Measurements from ENCODE around the gene PFDN1.
A peak's percentile ranks its signal among the peaks of the same experiment; 100 is the strongest.

The PFDN1 gene

GRCh38 chr5:140338908-140339307 is 36.0 kb upstream of the PFDN1 start:
- no peak for DNase-seq (ENCODE audit: low spot score in 2 of 2)

DNA sequence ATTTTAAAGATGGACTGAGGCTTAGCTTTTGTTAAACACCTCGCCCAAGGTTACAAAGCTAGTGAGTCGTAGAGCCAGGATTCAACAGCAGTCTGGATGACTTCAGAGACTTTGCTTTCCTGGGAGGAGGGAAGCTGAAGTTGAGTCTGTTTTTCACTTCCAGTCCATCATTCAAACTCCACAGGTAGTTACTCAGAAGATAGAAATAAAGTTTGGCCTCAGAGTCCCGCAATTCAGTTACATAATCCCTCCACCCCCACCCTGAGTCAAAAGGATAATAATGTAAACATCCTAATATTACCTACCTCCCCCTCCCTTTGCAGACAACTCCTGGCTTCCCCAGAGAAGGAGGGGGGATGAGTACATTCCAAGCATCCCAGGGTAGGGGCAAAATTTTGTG is 35.4 kb upstream of the PFDN1 start:
- H3K27ac Mint-ChIP-seq: no peak overlapping the region
- peaks cover 74% of the 10 kb centered on the region for H3K36me3 Mint-ChIP-seq
- ATAC-seq (no peak), DNase-seq (ENCODE audit: low spot score in 2 of 2) (no peak)
- H3K9me3 Mint-ChIP-seq: no peaks in the 10 kb centered on the region
- no peak overlapping the region for H3K4me3 Mint-ChIP-seq
- H3K4me1 Mint-ChIP-seq: peaks cover 23% of the 10 kb centered on the region

More at GRCh38 chr5:140338908-140339307, 36.0 kb upstream of the PFDN1 start:
- no peaks in the 10 kb centered on the region for H3K9me3 Mint-ChIP-seq
- H3K4me3 Mint-ChIP-seq: no peak overlapping the region
- H3K36me3 Mint-ChIP-seq: peaks cover 75% of the 10 kb centered on the region
- no peak overlapping the region for H3K27ac Mint-ChIP-seq
- no peak for ATAC-seq
- H3K4me1 Mint-ChIP-seq: peaks cover 25% of the 10 kb centered on the region

DNA sequence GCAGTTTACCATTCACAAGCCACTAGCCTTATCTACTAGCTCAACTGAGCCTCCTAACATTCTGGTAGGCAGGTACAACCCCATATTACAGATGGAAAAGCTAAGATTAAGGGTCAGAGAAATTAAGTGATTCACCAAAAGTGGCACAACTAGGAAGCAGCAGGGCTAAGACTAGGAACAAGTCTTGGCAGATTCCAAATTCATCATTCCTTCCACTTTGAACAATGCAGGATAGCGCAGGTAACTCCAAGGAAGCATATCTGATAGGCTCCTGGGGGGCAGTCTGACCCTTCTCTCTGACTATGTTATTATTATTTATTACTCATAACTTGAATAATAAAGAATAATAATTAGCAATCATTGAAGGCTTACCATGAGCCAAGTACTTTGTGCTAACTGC is 35.0 kb upstream of the PFDN1 start:
- Mint-ChIP-seq H3K4me3 (no peak overlapping the region), H3K9me3 (no peaks in the 10 kb centered on the region), H3K36me3 (peaks cover 74% of the 10 kb centered on the region), H3K27ac (no peak overlapping the region), H3K4me1 (peaks cover 19% of the 10 kb centered on the region)
- DNase-seq (ENCODE audit: low spot score in 2 of 2) (no peak), ATAC-seq (no peak)

DNA sequence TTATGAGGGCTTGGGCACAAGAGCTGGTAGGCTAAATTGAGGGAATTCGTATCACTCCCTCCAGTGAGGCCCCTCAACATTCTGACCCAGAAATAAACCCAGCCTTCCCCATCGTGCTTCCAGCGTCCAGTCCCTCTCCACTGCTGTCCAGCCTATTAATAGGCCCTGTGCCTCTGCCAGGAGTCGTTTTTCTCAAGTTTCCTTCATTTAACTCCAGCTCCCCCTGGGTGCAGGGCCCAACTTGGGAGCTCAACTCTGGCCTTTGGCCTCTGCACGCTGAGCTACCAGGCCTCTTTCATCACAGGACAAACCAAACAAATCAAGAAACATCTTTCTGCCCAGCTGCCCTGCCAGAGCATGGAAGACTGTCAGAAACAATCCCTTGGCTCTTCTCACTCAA is 33.5 kb upstream of the PFDN1 start:
- Mint-ChIP-seq H3K27ac (no peak overlapping the region), H3K36me3 (peaks cover 63% of the 10 kb centered on the region), H3K4me1 (peaks cover 5% of the 10 kb centered on the region), H3K9me3 (no peaks in the 10 kb centered on the region), H3K4me3 (no peak overlapping the region)
- DNase-seq (ENCODE audit: low spot score in 2 of 2) (no peak), ATAC-seq (no peak)

DNA sequence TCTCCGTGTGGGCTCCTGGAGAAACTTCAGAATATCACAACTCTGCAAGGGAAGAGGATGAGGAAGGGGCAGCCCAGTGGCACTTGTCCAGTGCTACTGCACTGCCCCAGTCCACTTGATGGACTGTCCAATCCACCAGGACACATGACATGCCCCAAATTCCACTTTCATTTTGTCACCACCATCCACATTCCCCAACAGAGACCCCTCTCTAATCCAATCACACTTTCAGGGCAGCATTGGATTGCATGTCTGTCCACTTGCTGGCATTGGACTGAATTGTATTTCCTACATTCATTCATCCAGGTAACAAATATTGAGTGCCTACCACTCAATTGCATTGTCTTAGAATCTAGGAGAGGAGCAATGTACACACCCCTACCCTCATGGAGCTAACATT is 28.7 kb upstream of the PFDN1 start:
- H3K4me1 Mint-ChIP-seq: peaks cover 5% of the 10 kb centered on the region
- ATAC-seq (no peak), DNase-seq (ENCODE audit: low spot score in 2 of 2) (no peak)
- H3K4me3 Mint-ChIP-seq: no peak overlapping the region
- no peak overlapping the region for H3K27ac Mint-ChIP-seq
- H3K36me3 Mint-ChIP-seq: peaks cover 28% of the 10 kb centered on the region
- no peaks in the 10 kb centered on the region for H3K9me3 Mint-ChIP-seq

- peaks cover 13% of the 10 kb centered on the region for H3K36me3 Mint-ChIP-seq
- ATAC-seq (no peak), DNase-seq (ENCODE audit: low spot score in 2 of 2) (no peak)
- no peak overlapping the region for H3K27ac Mint-ChIP-seq
- H3K9me3 Mint-ChIP-seq: no peaks in the 10 kb centered on the region
- no peaks in the 10 kb centered on the region for H3K4me1 Mint-ChIP-seq
- H3K4me3 Mint-ChIP-seq: no peak overlapping the region
Observed at GRCh38 chr5:140329739-140330481, 27.0 kb upstream of the PFDN1 start.

DNA sequence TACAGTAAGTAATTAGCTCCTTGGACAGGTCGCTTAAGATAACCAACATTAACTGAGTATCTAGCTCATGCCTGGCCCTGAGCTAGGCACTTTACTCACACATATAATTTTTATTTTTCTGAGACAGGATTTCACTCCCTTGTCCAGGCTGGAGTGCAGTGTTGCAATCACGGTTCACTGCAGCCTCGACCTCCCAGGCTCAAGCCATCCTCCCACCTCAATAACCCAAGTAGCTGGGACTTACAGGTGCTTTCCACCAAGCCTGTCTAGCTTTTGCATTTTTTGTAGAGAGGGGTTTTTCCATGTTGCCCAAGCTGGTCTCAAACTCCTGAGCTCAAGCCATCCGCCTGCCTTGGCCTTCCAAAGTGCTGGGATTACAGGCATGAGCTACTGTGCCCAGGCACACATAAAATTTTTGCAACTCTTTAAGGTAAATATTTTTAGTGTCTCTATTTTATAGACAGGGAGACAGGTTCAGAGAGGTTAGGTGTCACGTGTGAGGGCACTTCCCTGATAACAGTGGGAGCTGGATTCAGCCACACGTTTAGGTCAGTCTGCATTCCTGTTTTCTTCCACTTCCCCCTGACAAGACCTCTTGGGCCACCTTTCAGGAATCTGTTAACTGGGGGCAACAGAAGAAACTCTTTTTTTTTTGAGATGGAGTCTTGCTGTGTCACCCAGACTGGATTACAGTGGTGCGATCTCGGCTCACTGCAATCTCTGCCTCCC is 25.3 kb upstream of the PFDN1 start:
- Mint-ChIP-seq H3K4me1 (no peaks in the 10 kb centered on the region), H3K27ac (no peak overlapping the region), H3K36me3 (no peaks in the 10 kb centered on the region), H3K9me3 (no peaks in the 10 kb centered on the region), H3K4me3 (no peak overlapping the region)
- DNase-seq (ENCODE audit: low spot score in 2 of 2) (no peak), ATAC-seq (no peak)

DNA sequence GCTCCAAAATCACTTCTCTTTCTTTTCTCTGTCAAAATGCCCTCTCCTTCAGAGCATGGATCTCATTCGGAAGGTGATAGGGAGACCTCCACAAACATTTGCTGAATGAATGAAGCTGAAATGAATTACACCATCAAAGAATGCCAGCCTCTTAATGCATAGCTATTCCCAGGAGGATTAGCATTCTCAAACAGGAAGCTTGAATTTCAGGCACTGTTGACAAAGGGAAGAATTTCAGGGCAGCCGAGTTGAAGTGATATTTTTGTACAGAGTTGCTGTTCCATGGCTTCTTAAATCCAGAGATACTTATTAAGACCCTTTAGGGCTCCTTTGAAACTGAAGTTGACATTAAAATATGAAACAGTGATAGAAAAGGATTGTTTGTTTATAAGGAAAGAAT is 24.7 kb upstream of the PFDN1 start:
- Mint-ChIP-seq H3K9me3 (no peaks in the 10 kb centered on the region), H3K27ac (no peak overlapping the region), H3K36me3 (no peaks in the 10 kb centered on the region), H3K4me3 (no peak overlapping the region), H3K4me1 (no peaks in the 10 kb centered on the region)
- no peak for DNase-seq (ENCODE audit: low spot score in 2 of 2)
- no peak for ATAC-seq

GRCh38 chr5:140325486-140325885 is 22.6 kb upstream of the PFDN1 start:
- no peak for DNase-seq (ENCODE audit: low spot score in 2 of 2)
- Mint-ChIP-seq H3K27ac (no peak overlapping the region), H3K4me1 (no peaks in the 10 kb centered on the region), H3K4me3 (no peak overlapping the region), H3K36me3 (no peaks in the 10 kb centered on the region), H3K9me3 (no peaks in the 10 kb centered on the region)
- no peak for ATAC-seq

GRCh38 chr5:140324617-140325241 is 21.8 kb upstream of the PFDN1 start:
- Mint-ChIP-seq H3K27ac (peak overlapping the region; percentile 63), H3K9me3 (no peaks in the 10 kb centered on the region), H3K36me3 (no peaks in the 10 kb centered on the region), H3K4me3 (no peak overlapping the region), H3K4me1 (no peaks in the 10 kb centered on the region)
- DNase-seq (ENCODE audit: low spot score in 2 of 2) (no peak), ATAC-seq (peak; percentile 24)

- Mint-ChIP-seq H3K9me3 (no peaks in the 10 kb centered on the region), H3K36me3 (no peaks in the 10 kb centered on the region), H3K27ac (peak overlapping the region; percentile 11), H3K4me1 (no peaks in the 10 kb centered on the region), H3K4me3 (no peak overlapping the region)
- no peak for DNase-seq (ENCODE audit: low spot score in 2 of 2)
- ATAC-seq: no peak
Observed at GRCh38 chr5:140324041-140324600, 21.2 kb upstream of the PFDN1 start.

GRCh38 chr5:140322751-140323731 is 20.1 kb upstream of the PFDN1 start:
- ATAC-seq (no peak), DNase-seq (ENCODE audit: low spot score in 2 of 2) (no peak)
- H3K9me3 Mint-ChIP-seq: no peaks in the 10 kb centered on the region
- H3K4me3 Mint-ChIP-seq: no peak overlapping the region
- no peaks in the 10 kb centered on the region for H3K36me3 Mint-ChIP-seq
- no peaks in the 10 kb centered on the region for H3K4me1 Mint-ChIP-seq
- H3K27ac Mint-ChIP-seq: no peak overlapping the region

GRCh38 chr5:140321796-140322195 is 18.9 kb upstream of the PFDN1 start:
- Mint-ChIP-seq H3K4me3 (no peak overlapping the region), H3K9me3 (no peaks in the 10 kb centered on the region), H3K4me1 (no peaks in the 10 kb centered on the region), H3K27ac (no peak overlapping the region), H3K36me3 (no peaks in the 10 kb centered on the region)
- no peak for DNase-seq (ENCODE audit: low spot score in 2 of 2)
- no peak for ATAC-seq

DNA sequence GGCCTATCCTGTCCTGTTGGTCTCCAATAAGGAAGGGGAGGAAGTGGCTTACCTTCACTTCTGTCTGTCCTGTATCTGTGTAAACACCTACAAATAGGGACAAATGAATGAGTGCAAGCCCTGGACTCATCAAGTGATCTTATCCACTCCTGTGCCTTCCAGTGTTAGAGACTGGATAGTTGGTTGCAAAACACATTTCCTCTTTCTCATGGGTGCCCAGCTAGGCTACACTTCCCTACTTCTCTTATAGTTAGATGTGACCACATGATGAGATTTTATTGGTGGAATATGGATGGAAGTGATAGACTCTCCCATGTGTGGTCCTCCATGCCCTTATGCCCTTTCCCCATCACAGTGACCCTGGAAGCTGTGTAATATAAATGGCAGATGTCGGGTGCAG is 16.9 kb upstream of the PFDN1 start:
- Mint-ChIP-seq H3K4me1 (no peaks in the 10 kb centered on the region), H3K4me3 (no peak overlapping the region), H3K27ac (no peak overlapping the region), H3K36me3 (no peaks in the 10 kb centered on the region), H3K9me3 (no peaks in the 10 kb centered on the region)
- ATAC-seq (no peak), DNase-seq (ENCODE audit: low spot score in 2 of 2) (no peak)

- H3K4me3 Mint-ChIP-seq: no peak overlapping the region
- H3K27ac Mint-ChIP-seq: no peak overlapping the region
- no peaks in the 10 kb centered on the region for H3K4me1 Mint-ChIP-seq
- DNase-seq (ENCODE audit: low spot score in 2 of 2): no peak
- H3K36me3 Mint-ChIP-seq: no peaks in the 10 kb centered on the region
- no peaks in the 10 kb centered on the region for H3K9me3 Mint-ChIP-seq
- ATAC-seq: no peak
Observed at GRCh38 chr5:140318792-140319191, 15.9 kb upstream of the PFDN1 start.

All from stimulated activated effector memory CD8-positive, alpha-beta T cell treated with anti-CD3 and anti-CD28 coated beads, Interleukin-12 subunit alpha, Interleukin-12 subunit beta, amount 100 ng/mL, for 72 hours (primary cell).